HG02885 (cell line): ENCODE results near the gene KMT2A.
"Not testable (repeated sequence)": the region's sequence is repeated elsewhere in the genome, so short reads cannot be mapped to it uniquely, and the experiment has no call there.

Experiments used
- ATAC-seq: cut with Tn5 transposase; IDR thresholded peaks from one replicate; pipeline ENCODE4 v1.9.1; 2021; ENCODE audit warnings: mild to moderate bottlenecking; ENCODE audit not compliant: unreplicated experiment, poor library complexity

Gene KMT2A

GRCh38 chr11:118434553-118435289 is 1.6 kb upstream of the KMT2A start:
- ATAC-seq, result no peak

- peak; percentile 25 for ATAC-seq
Measured at GRCh38 chr11:118435290-118435892, 901 bp upstream of the KMT2A start.

DNA sequence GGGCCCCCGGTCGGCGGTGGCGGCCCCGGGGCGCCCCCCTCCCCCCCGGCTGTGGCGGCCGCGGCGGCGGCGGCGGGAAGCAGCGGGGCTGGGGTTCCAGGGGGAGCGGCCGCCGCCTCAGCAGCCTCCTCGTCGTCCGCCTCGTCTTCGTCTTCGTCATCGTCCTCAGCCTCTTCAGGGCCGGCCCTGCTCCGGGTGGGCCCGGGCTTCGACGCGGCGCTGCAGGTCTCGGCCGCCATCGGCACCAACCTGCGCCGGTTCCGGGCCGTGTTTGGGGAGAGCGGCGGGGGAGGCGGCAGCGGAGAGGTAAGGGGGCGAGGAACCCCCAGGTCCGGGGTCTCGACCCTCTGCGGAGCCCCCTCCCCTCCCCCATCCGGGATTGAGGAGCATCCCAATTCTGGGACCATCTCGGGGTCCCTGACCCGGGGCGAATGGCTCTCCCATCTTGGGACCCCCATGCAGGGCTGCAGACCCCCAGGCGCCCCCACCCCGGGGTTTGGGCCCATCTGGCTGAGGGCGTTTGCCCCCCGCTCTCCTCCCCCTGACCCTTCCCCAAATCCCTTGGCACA is 431 bp downstream of the KMT2A start:
- ATAC-seq, result peak; percentile 8

GRCh38 chr11:118437208-118438125 is 1.2 kb downstream of the KMT2A start:
- no peak for ATAC-seq

DNA sequence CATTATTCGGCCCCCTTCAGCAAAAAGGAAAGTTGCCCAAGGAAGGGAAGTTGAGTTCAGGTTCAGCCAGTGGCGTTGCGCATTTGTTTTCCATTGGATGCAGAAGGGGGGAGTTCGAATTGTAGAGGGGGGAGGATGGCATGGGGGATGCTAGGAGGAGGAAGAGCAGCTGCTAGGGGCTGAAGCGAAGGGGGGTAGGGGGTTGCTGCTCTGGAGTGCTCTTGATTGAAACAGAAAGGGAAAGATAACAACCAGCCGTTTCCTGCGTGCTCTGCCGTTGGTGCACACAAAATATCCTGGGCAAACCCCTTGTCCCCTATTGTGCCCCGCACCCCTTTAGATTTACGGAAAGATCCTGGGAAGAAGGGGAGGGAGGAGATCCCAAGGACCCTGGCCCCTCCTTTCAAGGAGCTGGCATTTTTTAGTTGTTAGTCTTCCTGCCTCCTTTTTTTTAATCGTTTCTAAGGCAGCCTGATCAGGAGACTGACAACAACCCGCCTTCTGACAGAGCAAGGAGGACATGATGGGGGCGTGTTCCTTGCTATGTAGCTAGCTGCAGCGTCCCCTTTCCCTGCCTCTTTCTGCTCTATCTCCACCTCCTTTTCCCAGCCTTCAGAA is 2.1 kb downstream of the KMT2A start:
- peak; percentile 25 for ATAC-seq

DNA sequence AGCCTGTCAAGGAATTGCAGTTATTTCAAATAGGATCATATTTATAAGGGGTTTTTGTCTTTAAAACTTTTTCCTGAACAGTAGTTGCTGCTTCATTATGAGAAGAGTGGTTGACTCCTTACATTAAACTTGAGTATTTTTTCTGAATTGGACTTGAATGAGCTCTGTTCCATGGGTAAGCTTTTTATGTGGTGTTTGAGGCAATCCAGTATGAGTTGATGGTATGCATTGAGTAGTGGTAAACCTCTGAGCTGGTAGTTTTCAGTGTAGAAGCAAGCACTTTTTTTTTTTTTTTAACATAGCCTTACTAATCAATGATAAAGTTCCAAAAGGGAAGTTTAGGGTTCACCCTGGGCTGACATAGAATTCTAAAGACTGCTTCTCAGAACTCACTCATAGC is 3.4 kb downstream of the KMT2A start:
- no peak for ATAC-seq

DNA sequence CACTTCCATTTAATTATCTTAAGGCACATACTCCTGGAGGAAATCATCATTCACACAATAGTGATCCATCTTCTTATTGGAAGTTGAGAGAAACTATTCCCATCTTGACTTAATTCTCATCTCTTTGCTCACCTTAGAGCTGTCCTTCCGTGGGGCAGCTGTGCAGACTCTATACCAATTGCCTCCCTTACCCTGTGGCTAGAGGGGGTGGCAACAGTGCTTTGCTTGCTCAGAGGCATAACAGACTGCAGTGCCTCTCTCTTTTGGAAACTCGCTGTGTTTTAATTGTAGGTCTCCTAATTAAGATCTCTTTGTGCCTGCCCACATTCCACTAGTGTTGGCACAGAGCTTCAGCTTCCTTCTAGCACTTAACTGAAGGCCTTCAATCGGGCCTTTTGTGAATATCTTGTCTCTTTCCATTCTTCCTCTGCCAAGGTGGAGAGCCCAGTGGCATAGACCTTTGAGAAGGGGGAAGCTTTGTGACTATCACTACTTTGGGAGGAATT is 5.5 kb downstream of the KMT2A start:
- ATAC-seq, result no peak

- no peak for ATAC-seq
Measured at GRCh38 chr11:118442301-118442700, 6.0 kb downstream of the KMT2A start.

- no peak for ATAC-seq
Measured at GRCh38 chr11:118442908-118443589, 6.8 kb downstream of the KMT2A start.

DNA sequence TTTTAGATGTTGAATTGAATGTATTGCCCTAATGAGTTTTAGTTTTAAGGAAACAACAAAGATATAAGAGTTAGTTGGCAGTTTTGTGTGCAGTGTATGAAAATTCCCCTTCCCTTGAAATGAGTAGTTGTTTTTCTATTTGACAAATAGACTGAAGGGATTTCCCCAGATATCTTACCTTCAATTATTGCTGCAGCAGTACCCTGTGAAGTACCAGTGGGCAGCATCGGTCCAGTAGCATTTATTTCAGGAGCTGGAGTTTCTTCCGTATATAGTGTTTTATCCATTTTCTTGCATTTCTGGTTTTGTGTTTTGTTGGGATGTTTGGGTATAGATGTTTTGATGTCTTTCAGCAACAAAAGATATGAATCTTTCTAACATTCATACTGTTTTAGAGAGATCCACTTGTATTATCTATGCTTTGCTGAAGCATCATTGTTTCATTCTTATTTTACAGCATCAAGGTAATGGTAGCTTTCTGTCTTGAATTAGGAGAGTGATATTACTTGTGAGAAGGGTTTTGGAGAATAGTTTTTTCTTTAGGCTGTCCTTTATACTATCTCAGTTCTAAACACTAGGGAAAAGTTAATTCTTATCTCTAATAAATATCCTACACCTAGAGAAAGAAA is 7.4 kb downstream of the KMT2A start:
- no peak for ATAC-seq

- ATAC-seq, result no peak
Measured at GRCh38 chr11:118447423-118447822, 11.1 kb downstream of the KMT2A start.

GRCh38 chr11:118448294-118448693 is 12.0 kb downstream of the KMT2A start:
- peak; percentile 84 for ATAC-seq

DNA sequence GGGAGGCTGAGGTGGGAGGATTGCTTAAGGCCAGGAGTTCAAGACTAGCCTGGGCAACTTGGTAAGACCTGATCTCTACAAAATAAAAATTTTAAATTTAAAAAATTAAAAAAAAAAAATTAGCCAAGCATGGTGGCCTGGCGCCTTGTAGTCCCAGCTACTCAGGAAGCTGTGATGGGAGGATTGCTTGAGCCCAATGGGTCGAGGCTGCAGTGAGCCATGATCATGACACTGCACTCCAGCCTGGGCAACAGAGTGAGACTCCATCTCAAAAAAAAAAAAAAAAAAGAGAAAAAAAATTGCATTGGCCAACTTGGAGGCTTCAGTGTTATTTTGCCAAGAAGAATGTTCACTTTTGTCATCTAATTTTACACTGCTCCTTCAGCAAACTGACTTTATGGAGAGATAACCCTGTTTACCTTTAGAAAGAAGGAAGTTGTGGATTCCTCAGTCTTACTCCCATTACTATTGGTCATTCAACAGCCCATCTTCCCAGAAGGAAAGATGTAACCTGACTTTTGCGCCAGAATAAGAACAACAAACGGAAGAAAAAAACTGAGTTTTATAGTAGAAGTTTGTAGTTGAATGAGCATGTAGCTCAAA is 13.1 kb downstream of the KMT2A start:
- no peak for ATAC-seq

- ATAC-seq, result no peak
Measured at GRCh38 chr11:118450451-118450850, 14.2 kb downstream of the KMT2A start.

- ATAC-seq, result no peak
Measured at GRCh38 chr11:118462178-118462577, 25.9 kb downstream of the KMT2A start.

DNA sequence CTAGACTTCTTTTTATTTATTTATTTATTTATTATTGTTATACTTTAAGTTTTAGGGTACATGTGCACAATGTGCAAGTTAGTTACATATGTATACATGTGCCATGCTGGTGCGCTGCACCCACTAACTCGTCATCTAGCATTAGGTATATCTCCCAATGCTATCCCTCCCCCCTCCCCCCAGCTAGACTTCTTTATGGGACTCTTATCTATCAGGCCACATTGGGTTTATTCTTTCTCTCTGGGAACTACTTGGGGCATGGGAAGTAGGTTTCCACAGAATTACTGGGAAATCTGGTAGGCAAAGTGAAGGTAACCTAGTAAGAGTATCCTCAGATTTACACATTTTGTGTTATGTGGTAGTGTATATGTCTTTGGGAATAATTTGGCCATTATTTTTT is 32.7 kb downstream of the KMT2A start:
- not testable (repeated sequence) for ATAC-seq

DNA sequence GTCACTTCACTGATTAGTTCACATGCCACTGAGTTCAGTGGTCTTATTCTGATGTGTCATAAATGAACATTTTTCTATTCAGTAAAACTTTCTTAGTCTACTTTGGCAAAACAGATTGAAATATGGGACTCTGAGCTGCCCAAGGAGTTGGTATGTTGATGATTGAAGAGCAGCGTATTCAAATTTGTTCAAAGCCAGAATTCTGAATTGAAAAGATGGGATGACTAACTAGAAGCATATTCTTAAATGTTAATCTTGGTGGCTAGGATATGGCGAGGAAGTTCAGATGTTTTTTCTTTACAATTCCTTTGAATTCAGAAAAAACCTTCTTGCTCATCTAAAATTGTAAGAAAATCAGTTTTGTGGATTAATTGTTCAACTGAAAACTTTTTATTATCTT is 34.7 kb downstream of the KMT2A start:
- ATAC-seq, result no peak

GRCh38 chr11:118473537-118473936 is 37.2 kb downstream of the KMT2A start:
- ATAC-seq, result no peak

DNA sequence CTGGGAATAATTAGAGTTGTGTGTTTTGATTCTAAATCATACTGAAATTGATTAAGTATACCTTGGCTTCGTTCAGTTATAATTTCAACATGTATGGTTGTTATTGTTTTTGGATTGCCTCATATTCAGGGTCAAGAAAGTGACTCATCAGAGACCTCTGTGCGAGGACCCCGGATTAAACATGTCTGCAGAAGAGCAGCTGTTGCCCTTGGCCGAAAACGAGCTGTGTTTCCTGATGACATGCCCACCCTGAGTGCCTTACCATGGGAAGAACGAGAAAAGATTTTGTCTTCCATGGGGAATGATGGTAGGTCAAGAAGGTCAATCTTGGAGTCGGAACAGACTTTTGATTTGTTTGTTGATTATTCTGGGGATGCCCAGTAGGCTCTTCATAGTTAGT is 40.4 kb downstream of the KMT2A start:
- no peak for ATAC-seq
